ENCODE results near the gene CLDN4. TPM values are rescaled to one million over a fixed set of nuclear protein-coding genes. Genes with fewer than 3 reads are reported as not detected.

Gene CLDN4
- total RNA-seq, 1 donor from 2014 or later: 0.21 TPM

DNA sequence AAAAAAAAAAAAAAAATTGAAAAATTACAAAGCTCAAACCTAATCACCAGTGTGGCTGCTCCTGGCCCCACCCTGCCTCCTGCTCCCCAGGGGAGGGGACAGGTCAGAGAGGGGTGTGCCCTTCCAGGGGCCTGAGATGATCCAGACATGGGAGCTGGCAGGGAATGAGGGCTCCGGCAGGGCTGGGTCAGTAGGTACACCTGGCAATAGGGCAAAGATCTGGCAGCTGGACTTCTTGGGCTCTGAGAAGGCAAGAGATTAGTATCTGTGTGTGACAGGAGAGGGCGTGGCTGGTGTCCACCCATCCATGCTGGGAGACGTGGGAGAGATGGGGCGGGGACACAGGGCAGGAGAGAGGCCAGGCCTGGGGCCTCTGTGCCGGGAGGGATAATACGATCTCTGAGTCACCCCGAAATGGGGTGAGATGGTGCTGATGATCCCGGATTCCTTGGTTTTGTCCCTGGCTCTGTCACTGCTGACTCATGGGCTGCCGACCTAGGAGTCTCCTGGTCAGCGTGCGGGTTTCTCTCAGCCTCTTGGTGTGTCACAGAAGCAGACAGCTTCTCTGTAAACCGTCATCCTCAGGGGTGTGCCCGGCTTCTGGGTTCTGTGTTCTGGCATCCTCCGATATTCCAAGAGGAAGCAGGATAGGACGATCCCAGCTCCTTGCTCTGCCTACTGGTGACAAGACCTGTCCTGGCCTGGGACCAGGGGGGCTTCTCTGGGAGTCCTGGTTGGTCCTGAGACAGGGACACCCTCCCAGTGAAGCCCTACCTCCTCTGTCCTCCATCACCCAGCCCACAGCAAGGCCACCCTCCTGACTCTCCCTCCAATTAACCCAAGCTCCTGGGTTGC is 8.2 kb upstream of the CLDN4 start:
- intact Hi-C loops (cut with DNase I): no loop called here
- no peaks in the 10 kb centered on the region for H3K9me3 ChIP-seq
- no peaks in the 10 kb centered on the region for H3K27me3 ChIP-seq
- H3K36me3 ChIP-seq: no peaks in the 10 kb centered on the region
- no peak overlapping the region for H3K27ac ChIP-seq
- peaks cover under 1% of the 10 kb centered on the region in 2 donors for H3K4me1 ChIP-seq
- TF ChIP-seq, protein P1, sequence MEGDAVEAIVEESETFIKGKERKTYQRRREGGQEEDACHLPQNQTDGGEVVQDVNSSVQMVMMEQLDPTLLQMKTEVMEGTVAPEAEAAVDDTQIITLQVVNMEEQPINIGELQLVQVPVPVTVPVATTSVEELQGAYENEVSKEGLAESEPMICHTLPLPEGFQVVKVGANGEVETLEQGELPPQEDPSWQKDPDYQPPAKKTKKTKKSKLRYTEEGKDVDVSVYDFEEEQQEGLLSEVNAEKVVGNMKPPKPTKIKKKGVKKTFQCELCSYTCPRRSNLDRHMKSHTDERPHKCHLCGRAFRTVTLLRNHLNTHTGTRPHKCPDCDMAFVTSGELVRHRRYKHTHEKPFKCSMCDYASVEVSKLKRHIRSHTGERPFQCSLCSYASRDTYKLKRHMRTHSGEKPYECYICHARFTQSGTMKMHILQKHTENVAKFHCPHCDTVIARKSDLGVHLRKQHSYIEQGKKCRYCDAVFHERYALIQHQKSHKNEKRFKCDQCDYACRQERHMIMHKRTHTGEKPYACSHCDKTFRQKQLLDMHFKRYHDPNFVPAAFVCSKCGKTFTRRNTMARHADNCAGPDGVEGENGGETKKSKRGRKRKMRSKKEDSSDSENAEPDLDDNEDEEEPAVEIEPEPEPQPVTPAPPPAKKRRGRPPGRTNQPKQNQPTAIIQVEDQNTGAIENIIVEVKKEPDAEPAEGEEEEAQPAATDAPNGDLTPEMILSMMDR (IDR thresholded peaks at IDR 0.05): no peak
- DNase-seq (ENCODE audit: low spot score in 2 of 2): peak in 1 of 2 donors; percentile 72
- H3K4me3 ChIP-seq: no peak overlapping the region

GRCh38 chr7:73823257-73823656 is 7.5 kb upstream of the CLDN4 start:
- Histone ChIP-seq H3K36me3 (no peaks in the 10 kb centered on the region), H3K27ac (no peak overlapping the region), H3K27me3 (no peaks in the 10 kb centered on the region), H3K9me3 (no peaks in the 10 kb centered on the region), H3K4me1 (peaks cover 3 to 7% of the 10 kb centered on the region in 2 donors), H3K4me3 (no peak overlapping the region)
- intact Hi-C loops (cut with DNase I): no loop called here
- TF ChIP-seq, protein P1 (IDR thresholded peaks at IDR 0.05): no peak
- peak in 1 of 2 donors; percentile 59 for DNase-seq (ENCODE audit: low spot score in 2 of 2)

DNA sequence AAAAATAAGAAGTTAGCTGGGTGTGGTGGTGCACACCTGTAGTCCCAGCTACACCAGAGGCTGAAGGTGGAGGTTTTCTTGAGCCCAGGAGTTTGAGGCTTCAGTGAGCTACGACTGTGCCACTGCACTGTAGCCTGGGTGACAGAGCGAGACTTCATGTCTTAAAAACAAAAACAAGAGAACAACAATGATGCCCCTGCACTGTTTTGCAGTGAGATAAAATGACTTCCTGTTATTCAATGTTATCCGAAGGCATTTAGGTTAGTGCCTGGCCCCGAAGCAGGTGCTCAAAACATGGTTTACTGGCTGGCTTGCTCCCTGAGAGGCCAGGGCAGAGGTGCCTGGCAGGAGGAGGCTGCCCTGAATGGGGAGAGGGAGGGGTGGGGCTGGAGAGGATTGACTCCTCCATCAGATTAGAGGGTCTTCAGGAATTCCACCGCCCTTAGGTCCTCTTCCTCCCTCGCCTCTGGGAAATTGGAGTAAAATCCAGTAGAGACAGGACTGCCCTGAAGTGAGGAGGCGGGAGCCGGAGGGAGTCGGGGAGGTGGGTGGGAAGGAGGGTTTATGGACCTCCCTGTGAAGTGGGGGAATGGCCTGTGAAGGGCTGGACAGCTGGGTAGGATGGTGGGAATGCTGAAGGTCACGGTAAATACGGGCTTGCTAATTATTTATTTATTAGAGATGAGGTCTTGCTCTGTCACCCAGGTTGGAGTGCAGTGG is 6.8 kb upstream of the CLDN4 start:
- no peak overlapping the region for H3K27ac ChIP-seq
- no peaks in the 10 kb centered on the region for H3K27me3 ChIP-seq
- TF ChIP-seq, protein P1 (IDR thresholded peaks at IDR 0.05): no peak
- H3K9me3 ChIP-seq: no peaks in the 10 kb centered on the region
- DNase-seq (ENCODE audit: low spot score in 2 of 2): peak in 1 of 2 donors; percentile 30
- peaks cover 3 to 9% of the 10 kb centered on the region in 2 donors for H3K4me1 ChIP-seq
- no peak overlapping the region for H3K4me3 ChIP-seq
- no peaks in the 10 kb centered on the region for H3K36me3 ChIP-seq
- intact Hi-C loops (cut with DNase I): no loop called here

GRCh38 chr7:73824986-73825385 is 5.8 kb upstream of the CLDN4 start:
- no peak overlapping the region for H3K4me3 ChIP-seq
- no peaks in the 10 kb centered on the region for H3K27me3 ChIP-seq
- no peak overlapping the region for H3K27ac ChIP-seq
- H3K4me1 ChIP-seq: peaks cover 3 to 9% of the 10 kb centered on the region in 2 donors
- TF ChIP-seq, protein P1 (IDR thresholded peaks at IDR 0.05): no peak
- DNase-seq (ENCODE audit: low spot score in 2 of 2): peak in 1 of 2 donors; percentile 59
- no peaks in the 10 kb centered on the region for H3K36me3 ChIP-seq
- no peaks in the 10 kb centered on the region for H3K9me3 ChIP-seq
- intact Hi-C loops (cut with DNase I): no loop called here

DNA sequence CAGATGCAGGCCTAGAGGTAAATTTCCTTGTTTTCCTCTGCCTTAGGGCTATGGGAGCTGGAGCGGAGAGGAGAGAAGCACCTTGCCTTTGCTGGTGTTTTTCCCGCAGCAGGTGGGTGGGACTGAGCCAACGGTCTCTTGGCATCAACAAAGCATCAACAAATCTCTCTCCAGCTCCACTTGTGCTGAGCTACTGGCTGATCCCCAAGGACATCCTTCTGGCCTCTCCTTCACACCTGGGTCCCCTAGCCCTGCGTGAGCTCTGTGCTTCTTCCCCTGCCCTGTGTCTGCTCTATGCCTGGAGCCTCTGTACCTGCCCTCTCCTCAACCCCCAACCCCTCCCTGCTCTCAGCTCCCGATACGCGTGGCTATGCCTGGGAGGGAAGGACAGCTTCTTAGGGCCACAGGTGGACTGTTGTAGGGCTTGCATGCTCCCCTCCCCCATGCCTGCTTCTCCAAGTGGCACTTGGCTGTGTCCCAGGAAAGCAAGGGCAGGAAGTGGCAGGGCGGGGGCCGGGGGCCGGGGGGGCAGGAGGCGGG is 3.2 kb upstream of the CLDN4 start:
- H3K27me3 ChIP-seq: no peaks in the 10 kb centered on the region
- TF ChIP-seq, protein P1 (IDR thresholded peaks at IDR 0.05): no peak
- H3K4me3 ChIP-seq: no peak overlapping the region
- DNase-seq (ENCODE audit: low spot score in 2 of 2): no peak
- no peak overlapping the region for H3K27ac ChIP-seq
- intact Hi-C loops (cut with DNase I): no loop called here
- H3K4me1 ChIP-seq: peaks cover 3 to 9% of the 10 kb centered on the region in 2 donors
- H3K9me3 ChIP-seq: no peaks in the 10 kb centered on the region
- H3K36me3 ChIP-seq: no peaks in the 10 kb centered on the region

Measured in ascending aorta (tissue), 2 donors.